ENCODE data around the gene FREM1.

Gene FREM1

DNA sequence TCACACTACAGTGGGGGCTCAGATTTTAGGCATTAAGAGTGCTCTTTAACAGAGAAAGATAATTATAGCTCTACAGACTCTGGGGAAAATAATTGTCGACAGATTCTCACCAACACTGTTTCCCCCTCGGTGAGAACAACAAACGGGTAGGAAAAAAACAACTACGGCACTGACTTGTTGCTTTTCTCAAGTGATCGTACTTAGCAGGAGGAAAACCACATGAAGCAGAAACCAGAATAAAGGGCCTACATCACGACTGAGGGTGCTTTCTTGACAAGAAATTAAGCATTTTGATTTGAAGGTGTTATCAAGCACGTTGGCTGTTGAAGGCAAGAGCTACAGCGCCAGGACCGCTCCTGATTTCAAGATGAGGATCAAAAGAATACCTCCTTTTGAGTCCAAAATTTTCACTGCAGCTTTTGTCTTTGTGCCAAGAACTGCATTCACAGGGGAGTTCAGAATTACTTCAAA, 160.5 kb downstream of the FREM1 start:
- no peak for DNase-seq

DNA sequence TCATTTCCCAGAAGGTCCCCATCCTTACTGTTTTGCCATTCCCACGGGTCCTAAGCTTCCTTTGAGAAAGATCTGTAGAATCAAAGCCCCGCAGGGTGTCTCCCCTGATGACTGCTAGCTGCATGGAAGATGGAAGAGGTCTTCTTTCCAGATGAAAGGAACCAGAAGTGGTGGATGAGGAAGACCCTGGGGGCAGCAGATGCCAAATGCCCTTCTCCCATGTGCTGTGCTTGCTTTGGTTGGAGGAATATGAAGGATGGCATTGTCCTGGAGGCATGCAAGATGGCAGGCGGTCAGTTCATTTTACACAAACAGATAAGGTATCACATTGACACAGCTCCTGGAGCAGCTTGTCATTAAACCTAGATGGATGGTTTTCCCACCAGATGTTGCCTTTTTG, 161.9 kb downstream of the FREM1 start:
- no peak for DNase-seq

DNA sequence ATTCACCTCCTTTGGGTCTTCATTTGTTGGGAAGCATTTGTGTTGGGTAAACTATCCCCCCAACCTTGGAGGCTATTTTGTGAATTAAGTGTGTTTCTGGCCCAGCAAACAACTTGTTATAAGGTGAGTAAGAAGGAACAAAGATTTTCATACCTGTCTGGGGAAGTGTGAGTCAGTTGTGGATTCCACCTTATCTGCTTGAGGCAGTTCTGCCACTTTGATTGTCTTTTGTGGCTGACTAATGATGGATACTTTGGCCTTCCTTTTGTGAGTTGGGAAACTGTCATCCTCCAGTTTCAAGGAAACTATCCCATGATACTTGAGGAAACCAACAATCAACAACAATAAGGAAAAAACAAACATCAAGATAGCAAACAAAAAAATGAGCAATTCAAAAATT, 163.1 kb downstream of the FREM1 start:
- no peak for DNase-seq

DNA sequence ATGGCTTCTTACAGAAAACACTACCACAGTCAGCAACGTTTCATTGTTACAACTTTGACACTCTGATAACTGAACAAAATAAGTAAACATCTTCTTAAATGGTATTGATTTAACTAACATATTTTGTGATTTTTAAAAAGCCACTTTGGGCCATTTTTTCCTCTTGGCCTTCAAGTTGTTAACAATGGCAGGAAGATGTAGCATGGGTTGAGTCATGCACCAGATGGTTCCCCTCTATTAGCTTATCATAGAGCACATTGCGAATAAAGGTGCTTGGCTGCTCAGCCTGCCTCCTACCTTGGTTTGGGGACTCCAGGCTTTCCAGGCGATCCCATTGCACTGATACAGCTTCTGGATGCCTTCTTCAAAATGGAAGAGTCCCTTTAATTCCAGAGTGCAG, 163.6 kb downstream of the FREM1 start:
- DNase-seq: no peak

DNA sequence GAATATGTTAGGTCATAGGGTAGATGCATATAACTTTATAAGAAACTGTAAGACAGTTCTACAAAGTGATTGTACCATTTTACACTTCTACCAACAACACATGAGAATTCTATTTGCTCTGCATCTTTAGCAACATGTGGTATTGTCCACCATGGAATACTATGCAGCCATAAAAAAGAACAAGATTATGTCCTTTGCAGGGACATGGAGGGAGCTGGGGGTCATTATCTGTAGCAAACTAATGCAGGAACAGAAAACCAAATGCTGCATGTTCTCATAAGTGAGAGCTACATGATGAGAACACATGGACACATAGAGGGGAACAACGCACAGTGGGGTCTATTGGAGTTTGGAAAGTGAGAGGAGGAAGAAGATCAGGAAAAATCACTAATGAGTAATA, 165.5 kb downstream of the FREM1 start:
- no peak for DNase-seq

DNA sequence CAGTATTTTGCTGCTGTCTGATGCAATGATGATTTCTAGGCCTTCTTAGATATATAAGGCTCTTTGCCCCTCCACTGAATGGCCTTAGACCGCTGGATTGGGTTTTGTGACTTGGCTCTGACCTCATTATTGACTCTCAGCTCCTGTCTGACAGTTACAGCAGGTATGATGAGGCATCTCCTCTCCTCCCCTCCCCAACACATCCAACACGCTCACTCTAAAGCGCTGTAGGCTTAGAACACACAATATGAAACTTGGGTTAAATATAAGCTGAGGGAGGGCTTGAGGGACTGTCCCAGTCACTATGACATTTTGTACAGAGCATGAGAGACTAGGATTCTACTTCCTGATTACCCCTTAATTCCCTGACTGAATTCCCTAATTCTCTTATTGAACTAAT, 168.9 kb downstream of the FREM1 start:
- no peak for DNase-seq

DNA sequence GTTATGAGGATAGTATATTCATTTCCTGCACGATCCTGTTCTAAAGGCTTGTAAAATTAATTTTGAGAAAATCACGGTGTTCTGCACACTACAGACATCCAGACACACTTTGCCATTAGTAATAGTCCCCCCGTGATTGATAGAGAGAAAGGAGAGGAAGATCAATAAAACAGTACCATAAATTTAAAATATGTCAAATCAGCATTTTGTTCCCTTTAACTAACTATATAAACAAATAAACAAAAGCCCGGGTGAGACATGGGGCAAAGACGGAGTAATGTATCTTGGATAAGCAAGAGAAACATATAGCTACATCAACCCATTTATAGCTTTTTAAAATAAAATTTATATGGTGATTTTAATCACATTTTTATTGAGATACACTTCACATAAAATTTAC, 177.1 kb downstream of the FREM1 start:
- DNase-seq: no peak

DNA sequence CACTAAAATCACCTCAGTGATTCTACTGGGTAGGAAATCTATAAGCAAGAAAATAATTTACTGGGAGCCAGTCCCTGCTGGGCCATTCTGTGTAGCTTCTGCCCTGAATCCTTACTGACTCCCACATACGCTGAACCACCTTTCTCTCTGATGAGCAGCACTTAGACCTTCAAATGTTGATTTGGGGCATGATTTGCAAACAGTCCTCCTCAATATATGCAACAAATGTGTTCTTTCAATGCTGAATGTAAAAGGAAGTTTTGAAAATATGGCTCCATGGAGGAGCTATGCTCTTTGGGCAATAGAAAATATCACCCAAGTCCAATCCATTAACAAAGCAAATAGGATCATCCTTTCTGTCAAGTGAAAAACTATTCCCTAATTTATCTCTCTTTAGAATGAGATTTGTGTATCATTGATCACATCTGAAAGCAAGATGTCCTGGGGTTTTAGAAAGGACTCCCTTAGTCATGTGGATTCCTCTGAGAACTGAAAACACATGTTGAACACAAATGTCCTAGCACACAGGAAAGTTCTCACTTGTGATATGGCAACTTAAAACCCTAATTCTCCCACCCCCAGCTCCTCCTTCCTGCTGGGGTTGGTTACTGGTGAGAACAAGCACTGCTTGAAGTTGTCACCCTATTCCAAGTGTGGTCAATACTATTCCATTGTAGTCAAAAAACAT, 178.8 kb downstream of the FREM1 start:
- DNase-seq: no peak

DNA sequence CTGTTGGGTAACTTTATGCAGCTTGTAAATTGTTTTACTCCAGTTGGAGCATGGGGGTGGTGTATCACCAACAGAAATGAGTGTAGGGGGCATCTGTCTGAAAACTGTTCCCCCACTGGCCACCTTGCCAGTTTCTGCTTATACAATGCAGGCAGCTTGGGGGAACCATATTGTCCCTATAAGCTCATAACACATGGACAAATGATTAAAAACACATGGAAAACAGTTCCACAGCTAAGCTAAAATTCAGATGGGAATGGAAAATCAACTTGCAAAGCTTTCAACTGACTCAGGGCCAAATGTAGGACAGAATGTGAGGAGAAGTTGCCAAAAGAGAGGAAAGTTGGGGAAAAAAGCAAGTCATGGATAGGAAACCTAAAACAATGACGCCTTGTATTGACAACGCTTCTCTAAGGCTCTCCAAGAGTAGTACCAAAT, 179.7 kb downstream of the FREM1 start:
- DNase-seq: no peak

DNA sequence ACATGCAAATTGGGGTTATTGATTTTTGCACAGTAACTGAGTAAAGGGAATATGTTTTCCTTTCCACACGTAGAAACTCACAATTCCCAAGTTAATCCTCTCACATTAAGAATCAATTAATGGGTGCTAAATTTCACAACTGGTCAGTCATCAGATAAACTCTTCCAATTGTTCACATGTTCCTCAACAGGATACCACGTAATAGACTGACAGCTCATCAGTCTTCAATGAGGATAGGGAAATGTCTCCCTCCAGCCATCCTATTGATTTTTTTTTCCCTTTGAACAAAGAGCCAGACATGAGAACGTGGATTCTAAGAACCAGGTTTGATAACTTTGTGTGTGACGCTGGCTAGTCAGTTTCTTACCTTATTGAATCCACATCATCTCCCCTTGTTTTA, 186.9 kb downstream of the FREM1 start:
- no peak for DNase-seq

DNA sequence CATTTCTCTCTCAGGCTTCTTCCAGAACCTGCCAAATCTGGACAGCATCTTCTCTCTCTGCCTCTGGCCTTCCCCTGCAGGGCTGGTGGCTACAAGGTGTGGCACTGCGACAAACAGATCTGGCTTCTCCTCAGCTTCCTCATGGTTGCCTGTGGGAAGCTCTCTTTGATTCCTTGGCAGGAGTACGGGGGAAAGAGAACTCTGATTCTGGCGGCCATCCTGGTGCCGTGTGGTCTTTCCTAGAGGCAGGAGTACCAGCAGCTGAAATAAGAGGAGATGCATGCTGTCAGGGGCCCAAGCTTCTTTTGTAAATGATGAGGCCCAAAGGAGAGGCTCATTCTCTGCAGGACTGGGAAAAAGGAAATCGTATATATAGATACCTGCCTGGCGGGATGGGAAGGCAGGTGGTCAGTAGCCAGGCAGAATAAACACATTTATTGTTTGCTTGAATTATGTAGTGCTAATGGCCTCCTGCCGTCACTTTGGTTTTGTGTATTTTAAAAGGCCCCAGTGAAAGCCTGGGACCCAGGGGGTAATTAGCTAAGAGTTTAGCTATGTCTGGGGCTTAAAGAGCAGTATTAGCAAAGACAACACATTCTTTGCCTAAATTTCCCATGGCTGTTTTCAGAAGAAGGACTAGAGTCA, 187.7 kb downstream of the FREM1 start, which contains the start of gene CER1:
TSS of gene CER1 (minus strand) at position 343 of the 645 bp plus-strand sequence. CDS start at position 282, 61 bp downstream.
- no peak for DNase-seq

DNA sequence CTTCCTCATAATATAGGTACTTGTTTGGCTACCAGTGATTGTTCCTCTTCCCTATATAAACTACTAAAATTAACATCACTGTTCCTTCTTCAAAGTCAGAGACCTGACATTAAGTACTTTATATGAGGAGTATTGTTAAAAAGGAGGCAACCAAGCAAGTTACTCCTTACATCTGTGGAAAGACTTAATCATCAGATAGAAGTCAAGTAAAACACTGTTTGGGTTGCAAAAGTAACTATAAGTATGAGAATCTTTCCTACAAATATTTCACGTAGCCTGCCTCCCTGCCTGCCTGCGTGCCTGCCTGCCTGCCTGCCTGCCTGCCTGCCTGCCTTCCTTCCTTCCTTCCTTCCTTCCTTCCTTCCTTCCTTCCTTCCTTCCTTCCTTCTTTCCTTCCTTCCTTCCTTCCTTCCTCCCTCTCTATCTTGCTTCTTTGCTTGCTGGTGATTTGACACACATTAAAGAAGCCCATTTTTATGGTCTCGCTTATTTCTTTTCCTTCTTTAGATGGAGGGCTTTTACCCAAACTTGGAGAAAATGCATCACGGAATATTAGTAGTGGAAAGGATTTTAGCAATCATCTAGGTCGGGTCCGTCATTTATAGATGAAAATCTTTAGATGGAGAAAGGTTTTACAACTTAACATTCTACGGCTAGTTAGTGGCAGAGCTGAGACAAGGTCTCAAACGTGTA, 190.9 kb downstream of the FREM1 start:
- DNase-seq: no peak

DNA sequence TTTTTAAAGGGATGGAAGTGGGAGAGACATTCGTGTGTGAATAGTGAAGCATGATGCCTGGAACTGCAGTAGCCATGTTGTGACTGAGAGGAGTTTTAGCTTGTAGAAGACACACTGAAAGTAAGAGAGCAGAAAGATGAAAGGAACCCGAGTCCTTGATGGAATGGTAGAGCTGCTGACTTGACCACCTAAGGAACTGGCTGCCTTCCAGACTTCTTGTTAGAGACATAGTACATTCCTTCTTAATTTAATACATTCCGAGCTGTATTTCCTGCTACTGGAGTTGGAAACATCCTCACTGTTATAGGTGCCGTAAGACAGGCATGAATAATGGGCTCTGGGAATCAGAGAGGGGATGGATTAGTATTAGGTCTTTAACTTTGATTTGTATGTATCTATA, 195.1 kb downstream of the FREM1 start:
- no peak for DNase-seq

DNA sequence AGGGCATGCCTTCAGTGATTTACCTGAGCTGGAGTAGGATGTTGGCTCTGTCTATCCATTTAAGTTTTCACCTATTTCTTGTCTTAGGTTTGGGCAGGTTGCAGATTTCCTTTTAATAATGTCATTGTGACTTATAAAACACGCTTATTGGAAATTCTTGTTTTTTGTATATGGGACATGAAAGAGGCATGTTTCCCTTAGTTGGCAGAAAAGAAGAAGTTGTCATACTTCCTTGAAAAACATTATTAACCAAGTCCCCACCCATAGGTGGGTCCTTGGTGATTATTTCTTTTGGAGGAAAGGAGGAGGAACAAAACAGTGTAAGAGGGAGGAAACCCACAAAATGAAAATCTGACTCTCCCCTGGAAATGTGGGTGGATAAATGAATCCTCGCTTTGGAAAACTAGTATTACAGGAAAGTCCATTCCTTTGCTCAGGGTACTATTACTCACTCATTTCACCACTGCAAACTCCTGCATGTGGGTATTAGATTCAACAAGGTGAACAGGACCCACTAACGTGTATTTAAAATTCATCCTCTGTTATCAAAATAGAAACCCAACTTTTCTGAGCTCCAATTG, 197.0 kb downstream of the FREM1 start:
- DNase-seq: no peak

DNA sequence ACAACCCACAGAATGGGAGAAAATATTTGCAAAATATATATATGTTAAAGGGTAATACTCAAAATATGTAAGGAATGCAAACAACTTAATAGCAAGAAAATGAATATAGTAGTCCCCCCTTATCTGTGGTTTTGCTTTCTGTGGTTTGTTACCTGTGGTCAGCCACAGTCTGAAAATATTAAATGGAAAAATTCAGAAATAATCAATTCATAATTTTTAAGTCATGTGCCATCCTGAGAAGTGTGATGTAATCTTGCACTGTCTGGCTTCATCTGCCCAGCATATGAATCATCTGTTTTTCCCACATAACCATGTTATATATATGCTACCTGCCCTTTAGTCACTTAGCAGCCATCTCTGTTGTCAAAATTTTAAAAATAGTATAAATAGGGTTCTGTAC, 199.4 kb downstream of the FREM1 start:
- DNase-seq: no peak

DNA sequence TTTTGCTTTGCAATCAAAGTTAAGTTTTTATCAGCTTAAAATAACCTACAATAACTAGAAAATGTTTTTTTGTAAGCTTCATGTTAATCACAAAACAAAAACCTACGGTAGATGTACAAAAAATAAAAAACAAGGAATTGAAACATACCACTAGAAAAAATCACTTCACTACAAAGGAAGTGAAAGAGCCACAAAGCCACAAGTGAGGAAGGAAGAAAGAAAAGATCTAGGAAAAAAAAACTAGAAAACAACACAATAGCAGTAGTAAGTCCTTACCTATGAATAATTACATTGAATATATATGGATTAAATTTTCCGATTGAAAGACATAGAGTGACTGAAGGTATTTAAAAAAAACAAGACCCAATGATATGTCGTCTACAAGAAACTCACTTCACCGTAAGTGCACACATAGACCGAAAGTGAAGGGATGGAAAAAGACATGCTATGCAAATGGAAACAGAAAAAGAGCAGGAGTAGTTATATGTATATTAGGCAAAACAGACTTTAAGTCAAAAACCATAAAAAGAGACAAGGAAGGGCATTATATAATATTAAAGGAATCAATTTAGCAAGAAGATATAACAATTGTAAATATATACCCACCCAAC, 203.6 kb downstream of the FREM1 start:
- DNase-seq: no peak

DNA sequence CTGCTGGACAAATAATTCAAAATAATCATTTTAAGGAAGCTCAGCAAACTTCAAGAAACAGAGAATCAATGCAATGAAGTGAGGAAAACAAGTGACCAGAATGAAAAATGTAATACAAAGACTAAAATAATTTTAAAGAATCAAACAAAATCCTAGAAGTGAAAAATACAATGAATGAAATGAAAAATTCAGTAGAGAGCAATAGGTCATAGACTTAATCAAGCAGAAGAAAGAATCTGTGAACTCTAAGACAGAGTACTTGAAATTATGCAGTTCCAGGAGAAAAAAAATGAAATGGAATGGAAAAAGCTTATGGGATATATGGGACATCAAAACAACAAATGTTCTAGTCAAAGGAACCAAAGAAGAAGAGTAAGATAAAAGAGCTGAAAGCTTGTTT, 205.1 kb downstream of the FREM1 start:
- no peak for DNase-seq

DNA sequence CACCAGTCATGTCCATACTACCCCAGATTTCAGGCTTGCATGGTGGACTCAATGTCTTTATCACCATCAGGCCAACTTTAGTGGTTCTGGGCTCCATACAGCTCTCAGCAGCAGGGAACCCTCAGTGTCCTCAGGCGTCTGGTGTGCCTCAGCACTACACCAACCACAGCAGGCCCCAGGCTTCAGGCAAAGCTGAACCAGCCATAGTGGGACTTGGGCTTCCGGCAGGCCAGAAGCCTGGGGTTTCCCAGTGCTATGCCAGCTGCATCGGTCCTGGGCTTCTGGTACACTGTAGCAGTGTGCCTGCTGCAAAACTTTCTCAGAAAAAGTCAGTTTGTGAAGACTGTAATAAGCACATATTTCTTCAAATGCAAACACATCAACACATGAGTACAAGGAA, 205.9 kb downstream of the FREM1 start:
- DNase-seq: no peak

DNA sequence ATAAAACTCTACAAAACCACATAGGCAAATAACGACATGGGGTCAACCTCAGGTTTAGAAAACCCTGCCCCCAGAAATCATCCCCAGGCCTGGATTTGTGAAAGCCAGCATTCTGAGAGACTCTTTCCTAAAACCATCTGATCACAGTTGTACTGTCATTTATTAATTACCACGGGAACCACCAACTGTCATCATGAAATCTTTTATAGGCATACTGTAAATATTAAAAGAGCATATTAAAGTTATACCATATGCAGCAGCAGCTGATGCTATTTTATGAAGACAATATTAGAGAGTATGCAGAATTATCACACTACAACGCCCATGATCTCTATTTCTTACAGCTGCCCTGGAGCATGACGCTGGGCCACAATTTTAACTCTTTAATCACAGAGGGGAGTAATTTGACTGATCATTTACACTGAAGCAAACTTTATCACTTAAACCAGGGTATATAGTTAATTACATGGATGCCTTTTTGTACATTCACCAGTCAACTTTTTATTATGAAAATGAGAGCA, 208.0 kb downstream of the FREM1 start:
- DNase-seq: no peak

DNA sequence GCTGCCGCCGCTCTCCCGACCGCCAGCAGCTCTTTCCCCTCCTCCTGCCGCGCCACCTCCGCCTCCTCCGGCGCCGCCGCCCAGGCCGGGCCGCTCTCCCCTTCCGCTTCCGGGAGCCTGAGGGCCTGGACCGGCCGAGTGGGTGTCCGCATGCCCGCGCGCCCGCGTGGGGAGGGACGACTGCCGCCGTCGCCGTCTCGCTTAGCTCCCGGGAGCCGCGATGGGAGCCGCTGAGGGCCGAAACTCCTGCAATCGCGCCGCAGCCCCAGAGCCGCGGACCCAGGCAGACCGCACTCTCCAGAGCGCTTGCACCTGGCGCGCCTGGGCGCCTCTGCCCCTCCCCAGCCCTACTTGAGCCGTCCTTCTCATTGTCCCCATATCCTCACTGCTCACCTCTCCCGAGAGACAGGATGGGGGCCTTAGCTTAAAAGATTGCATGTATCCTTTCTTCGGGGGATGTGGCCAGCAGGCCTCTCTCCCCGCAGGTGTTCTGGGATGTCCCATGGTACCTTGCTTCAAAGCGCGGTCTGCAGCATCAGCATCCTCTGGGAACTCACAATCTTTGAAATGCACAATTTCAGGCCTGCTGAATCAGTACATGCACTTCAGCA, 216.9 kb downstream of the FREM1 start, which contains the start of gene ZDHHC21:
TSS of gene ZDHHC21 (minus strand) at position 182 of the 611 bp plus-strand sequence. CDS start 19,092 bp downstream, outside the sequence.
- DNase-seq: peak; percentile 25 to 31 (median 28)

DNA sequence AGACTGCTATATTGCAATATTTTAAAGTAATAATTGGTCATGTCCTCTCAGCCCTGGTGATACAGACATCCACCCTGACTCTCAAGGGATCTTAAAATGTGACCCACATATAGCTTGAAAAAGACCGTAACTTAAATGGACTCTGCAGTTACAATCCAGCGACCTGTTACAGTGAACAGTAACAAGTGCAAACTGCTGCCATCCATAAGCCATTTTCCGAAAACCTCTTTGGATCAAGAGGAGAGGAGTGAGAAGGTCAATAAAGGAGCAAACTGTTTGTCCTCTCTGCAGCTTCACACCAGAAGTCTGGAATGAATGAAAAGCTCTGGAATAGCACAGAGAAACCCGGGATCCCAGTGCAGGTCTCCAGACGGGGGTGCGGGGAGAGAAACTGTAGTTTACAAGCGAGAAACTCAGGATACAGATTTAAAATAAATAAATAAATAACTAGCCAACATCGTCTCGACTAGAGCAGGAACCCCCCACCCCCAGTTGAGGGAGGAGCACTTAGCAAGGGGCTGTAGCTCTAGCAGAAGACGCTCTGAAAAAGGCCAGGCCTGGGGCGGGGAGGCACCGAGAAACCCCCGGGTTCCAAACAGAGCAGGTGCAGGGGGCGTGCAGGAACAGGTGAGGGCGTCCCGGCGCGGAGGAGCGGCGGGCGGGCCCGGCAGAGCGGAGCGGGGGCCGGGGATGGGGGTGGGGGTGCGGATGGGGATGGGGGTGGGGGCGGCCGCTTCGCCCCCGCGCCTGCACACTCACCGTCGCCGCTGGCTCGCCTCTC, 217.6 kb downstream of the FREM1 start:
- peak in 2 of 4 experiments; percentile 10 to 19 for DNase-seq

Measured in activated CD4-positive, CD25-positive, alpha-beta regulatory T cell (primary cell).